Large intestine (tissue), 3 donors: ENCODE results near the gene ULK4. TPM values are rescaled to one million over a fixed set of nuclear protein-coding genes. Genes with fewer than 3 reads are reported as not detected.
A peak's percentile ranks its signal among the peaks of the same experiment; 100 is the strongest.
"Not testable (repeated sequence)": the region's sequence is repeated elsewhere in the genome, so short reads cannot be mapped to it uniquely, and the experiment has no call there.

ENCODE experiments used
- DNase-seq, 2 donors: peaks; one replicate each; pipeline versions ENCODE4 v3.0.0 to v3.0.0-alpha.2; 2013
- H3K27ac ChIP-seq: one replicate; pipeline ENCODE4 v1.5.1; 2013; ENCODE audit warnings: low read length
- H3K27me3 ChIP-seq: 2 replicates; pipeline ENCODE4 v1.6.1; 2013; ENCODE audit warnings: low read length; ENCODE audit not compliant: control insufficient read depth, insufficient read depth
- H3K36me3 ChIP-seq: 2 replicates; pipeline ENCODE4 v1.6.1; 2013; ENCODE audit warnings: low read length; ENCODE audit not compliant: control insufficient read depth, insufficient read depth
- H3K4me1 ChIP-seq: one replicate; pipeline ENCODE4 v1.6.1; 2013; ENCODE audit warnings: low read length; ENCODE audit not compliant: control insufficient read depth, insufficient read depth
- H3K4me3 ChIP-seq: one replicate; pipeline ENCODE4 v1.5.1; 2013; ENCODE audit warnings: low read length
- H3K9me3 ChIP-seq: one replicate; pipeline ENCODE4 v1.6.1; 2013; ENCODE audit warnings: mild to moderate bottlenecking, low read depth, low read length, moderate library complexity; ENCODE audit not compliant: control insufficient read depth
- WGBS: methylation state at CpG from one replicate; pipeline ENCODE4 v1.1.5; 2013; ENCODE audit warnings: low lambda C conversion rate; ENCODE audit not compliant: insufficient coverage; 5-methylcytosine and 5-hydroxymethylcytosine counted together
- polyA plus RNA-seq: library from polyadenylated mRNA; unstranded; fragments of 120-200 nt; gene quantifications from one replicate; pipeline ENCODE4 v1.2.1, GENCODE V29; 2013

ULK4 gene
- polyA plus RNA-seq, 1 donor = 2.1 TPM

GRCh38 chr3:41651718-41652117 lies 310.2 kb downstream of the ULK4 start:
- no peaks in the 10 kb centered on the region for H3K4me1 ChIP-seq
- DNase-seq = no peak
- H3K27ac ChIP-seq = no peak overlapping the region
- no peaks in the 10 kb centered on the region for H3K27me3 ChIP-seq
- no peaks in the 10 kb centered on the region for H3K36me3 ChIP-seq
- H3K9me3 ChIP-seq = peaks cover 6% of the 10 kb centered on the region
- H3K4me3 ChIP-seq = no peak overlapping the region

GRCh38 chr3:41650406-41650805 lies 311.5 kb downstream of the ULK4 start:
- Histone ChIP-seq H3K4me3 (no peak overlapping the region), H3K36me3 (no peaks in the 10 kb centered on the region), H3K27ac (no peak overlapping the region), H3K9me3 (peaks cover 6% of the 10 kb centered on the region), H3K4me1 (no peaks in the 10 kb centered on the region), H3K27me3 (no peaks in the 10 kb centered on the region)
- no peak for DNase-seq
- WGBS = no CpG with 5 or more reads among the region's 11 CpGs

GRCh38 chr3:41649129-41649739 lies 312.7 kb downstream of the ULK4 start:
- WGBS = no CpG with 5 or more reads among the region's 8 CpGs
- Histone ChIP-seq H3K4me1 (no peaks in the 10 kb centered on the region), H3K9me3 (peaks cover 6% of the 10 kb centered on the region), H3K27me3 (no peaks in the 10 kb centered on the region), H3K4me3 (no peak overlapping the region), H3K27ac (no peak overlapping the region), H3K36me3 (no peaks in the 10 kb centered on the region)
- no peak for DNase-seq

- WGBS = no CpG with 5 or more reads among the region's 17 CpGs
- H3K27me3 ChIP-seq, H3K9me3 ChIP-seq, DNase-seq, H3K27ac ChIP-seq, H3K4me3 ChIP-seq, H3K4me1 ChIP-seq, H3K36me3 ChIP-seq: not testable (repeated sequence)
Observed at GRCh38 chr3:41647730-41648129, 314.2 kb downstream of the ULK4 start.

GRCh38 chr3:41640076-41640475 lies 321.8 kb downstream of the ULK4 start:
- Histone ChIP-seq H3K27ac (no peak overlapping the region), H3K9me3 (no peaks in the 10 kb centered on the region), H3K36me3 (no peaks in the 10 kb centered on the region), H3K4me3 (no peak overlapping the region), H3K4me1 (no peaks in the 10 kb centered on the region), H3K27me3 (no peaks in the 10 kb centered on the region)
- WGBS = no CpG with 5 or more reads among the region's 4 CpGs
- no peak for DNase-seq

GRCh38 chr3:41638381-41638780 lies 323.5 kb downstream of the ULK4 start:
- no CpG with 5 or more reads among the region's 2 CpGs for WGBS
- Histone ChIP-seq H3K4me3 (no peak overlapping the region), H3K4me1 (peaks cover under 1% of the 10 kb centered on the region), H3K9me3 (no peaks in the 10 kb centered on the region), H3K36me3 (no peaks in the 10 kb centered on the region), H3K27ac (no peak overlapping the region), H3K27me3 (no peaks in the 10 kb centered on the region)
- DNase-seq = no peak

- H3K4me1 ChIP-seq = peaks cover 21% of the 10 kb centered on the region
- peak; percentile 63 to 78 for DNase-seq
- H3K27ac ChIP-seq = peak overlapping the region; percentile 49
- no peaks in the 10 kb centered on the region for H3K36me3 ChIP-seq
- no peaks in the 10 kb centered on the region for H3K27me3 ChIP-seq
- H3K4me3 ChIP-seq = no peak overlapping the region
- no peaks in the 10 kb centered on the region for H3K9me3 ChIP-seq
Observed at GRCh38 chr3:41632700-41633099, 329.2 kb downstream of the ULK4 start.

- H3K27me3 ChIP-seq = no peaks in the 10 kb centered on the region
- no peak overlapping the region for H3K27ac ChIP-seq
- no peaks in the 10 kb centered on the region for H3K9me3 ChIP-seq
- no peak overlapping the region for H3K4me3 ChIP-seq
- peaks cover 21% of the 10 kb centered on the region for H3K4me1 ChIP-seq
- DNase-seq = no peak
- H3K36me3 ChIP-seq = no peaks in the 10 kb centered on the region
Observed at GRCh38 chr3:41630708-41631107, 331.2 kb downstream of the ULK4 start.

GRCh38 chr3:41629986-41630385 lies 331.9 kb downstream of the ULK4 start:
- Histone ChIP-seq H3K4me1 (peaks cover 21% of the 10 kb centered on the region), H3K36me3 (no peaks in the 10 kb centered on the region), H3K9me3 (no peaks in the 10 kb centered on the region), H3K4me3 (no peak overlapping the region), H3K27ac (peak overlapping the region; percentile 29), H3K27me3 (no peaks in the 10 kb centered on the region)
- peak; percentile 49 to 74 for DNase-seq
- WGBS = no CpG with 5 or more reads among the region's 1 CpG

- Histone ChIP-seq H3K27me3 (no peaks in the 10 kb centered on the region), H3K27ac (no peak overlapping the region), H3K36me3 (no peaks in the 10 kb centered on the region), H3K9me3 (no peaks in the 10 kb centered on the region), H3K4me1 (peaks cover 21% of the 10 kb centered on the region), H3K4me3 (no peak overlapping the region)
- DNase-seq = no peak
- WGBS = no CpG with 5 or more reads among the region's 4 CpGs
Observed at GRCh38 chr3:41629072-41629471, 332.8 kb downstream of the ULK4 start.

GRCh38 chr3:41627477-41628087 lies 334.3 kb downstream of the ULK4 start:
- no peak for DNase-seq
- Histone ChIP-seq H3K27me3 (no peaks in the 10 kb centered on the region), H3K9me3 (no peaks in the 10 kb centered on the region), H3K4me3 (no peak overlapping the region), H3K27ac (no peak overlapping the region), H3K36me3 (no peaks in the 10 kb centered on the region), H3K4me1 (peaks cover 16% of the 10 kb centered on the region)
- 66% methylated on average over 4 of the region's 5 CpGs for WGBS
